GM21447 (cell line): ENCODE data around the gene ZSCAN26.
"Not testable (repeated sequence)": the region's sequence is repeated elsewhere in the genome, so short reads cannot be mapped to it uniquely, and the experiment has no call there.

Source experiments
- ATAC-seq: cut with Tn5 transposase; IDR thresholded peaks from one replicate; pipeline ENCODE4 v1.9.1; 2021; ENCODE audit not compliant: unreplicated experiment

The ZSCAN26 gene

DNA sequence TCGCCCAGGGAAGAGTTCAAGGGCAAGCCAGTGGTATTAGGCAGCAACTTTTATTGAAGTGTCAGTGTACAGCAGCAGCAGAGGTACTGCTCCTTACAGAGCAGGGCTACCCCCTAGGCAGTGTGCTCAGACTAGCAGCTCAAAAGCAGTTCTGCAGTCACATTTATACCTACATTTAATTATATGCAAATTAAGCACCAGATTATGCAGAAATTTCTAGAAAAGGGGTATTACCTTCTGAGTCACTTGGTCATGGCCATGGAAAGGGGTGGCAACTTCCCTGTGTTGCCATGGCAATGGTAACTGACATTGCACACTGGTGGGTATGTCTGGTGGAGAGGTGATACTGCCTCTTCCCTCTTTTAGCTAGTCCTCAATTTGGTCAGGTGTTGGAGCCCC lies 12.8 kb upstream of the ZSCAN26 start:
- no peak for ATAC-seq

DNA sequence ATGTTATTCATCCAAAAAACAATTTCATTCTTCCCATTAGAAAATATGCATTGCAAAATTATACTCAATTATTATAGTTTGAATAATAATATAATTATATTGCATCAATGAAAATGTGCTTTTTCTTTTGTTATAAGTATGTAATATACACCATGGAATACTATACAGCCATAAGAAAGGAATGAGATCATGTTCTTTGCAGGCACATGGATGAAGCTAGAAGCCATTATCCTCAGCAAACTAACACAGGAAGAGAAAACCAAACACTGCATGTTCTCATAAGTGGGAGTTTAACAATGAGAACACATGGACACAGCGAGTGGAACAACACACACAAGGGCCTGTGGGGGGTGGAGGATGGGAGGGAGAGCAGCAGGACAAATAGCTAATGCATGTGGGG lies 9.9 kb upstream of the ZSCAN26 start:
- no peak for ATAC-seq

DNA sequence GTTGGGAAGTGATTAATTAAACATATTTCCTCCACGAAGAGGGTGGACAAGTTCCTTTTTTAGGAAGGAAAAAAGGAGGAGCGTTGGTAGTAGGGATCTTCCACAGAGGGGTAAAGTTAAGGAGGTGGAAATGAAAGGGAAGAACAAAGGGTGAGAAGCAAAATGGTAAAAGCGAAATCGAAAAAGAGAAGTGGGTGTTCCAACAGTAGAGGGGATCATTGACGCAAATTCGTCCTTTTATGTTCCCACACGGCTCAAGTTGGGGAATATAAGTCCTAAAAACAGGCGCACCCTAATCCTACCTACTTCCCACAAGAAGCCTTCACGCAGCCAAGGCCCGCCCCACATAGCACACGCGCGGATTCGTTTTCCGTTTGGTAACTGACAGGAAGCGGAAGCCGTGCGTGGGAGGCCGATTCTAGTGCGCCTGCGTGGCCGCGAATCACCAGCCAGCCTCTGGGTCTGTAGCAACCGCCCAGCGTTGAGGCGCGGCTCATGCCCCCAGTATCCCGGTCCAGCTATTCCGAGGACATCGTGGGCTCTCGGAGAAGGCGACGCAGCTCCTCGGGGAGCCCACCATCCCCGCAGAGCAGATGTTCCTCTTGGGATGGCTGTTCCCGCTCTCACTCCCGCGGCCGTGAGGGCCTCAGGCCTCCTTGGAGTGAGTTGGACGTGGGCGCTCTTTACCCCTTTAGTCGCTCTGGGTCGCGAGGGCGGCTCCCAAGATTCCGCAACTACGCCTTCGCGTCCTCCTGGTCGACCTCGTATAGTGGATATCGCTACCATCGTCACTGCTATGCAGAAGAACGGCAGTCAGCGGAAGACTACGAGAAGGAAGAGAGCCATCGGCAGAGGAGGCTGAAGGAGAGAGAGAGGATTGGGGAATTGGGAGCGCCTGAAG lies 7.8 kb upstream of the ZSCAN26 start, which contains the start of gene NKAPL:
Gene NKAPL (plus strand): TSS at position 421 of the 901 bp plus-strand sequence. CDS start 75 bp downstream, at position 496.
- no peak for ATAC-seq

DNA sequence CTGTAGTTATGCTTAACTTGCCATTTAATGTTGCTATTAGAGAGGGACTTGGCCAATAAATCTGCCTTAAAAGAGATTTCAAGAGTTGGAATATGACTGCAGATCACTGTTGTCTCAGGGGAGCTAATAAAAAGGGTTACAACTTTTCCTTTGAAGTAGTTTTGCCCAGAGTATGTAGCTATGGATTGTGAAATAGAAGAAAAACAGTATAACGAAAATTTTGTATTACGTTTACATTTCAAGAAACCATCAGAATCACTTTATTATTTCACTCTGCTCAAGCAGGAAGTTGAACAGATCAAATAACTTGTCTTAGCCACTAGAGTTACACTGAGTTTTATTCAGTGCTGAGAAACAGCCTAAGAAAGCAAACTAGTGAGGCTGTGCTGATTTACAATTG lies 3.0 kb upstream of the ZSCAN26 start:
- no peak for ATAC-seq

- no peak for ATAC-seq
Observed at GRCh38 chr6:28264834-28265401, 2.0 kb upstream of the ZSCAN26 start.

GRCh38 chr6:28266563-28266961 lies 381 bp upstream of the ZSCAN26 start:
- ATAC-seq, result no peak

- ATAC-seq, result no peak
Observed at GRCh38 chr6:28267695-28268059, 734 bp downstream of the ZSCAN26 start.

DNA sequence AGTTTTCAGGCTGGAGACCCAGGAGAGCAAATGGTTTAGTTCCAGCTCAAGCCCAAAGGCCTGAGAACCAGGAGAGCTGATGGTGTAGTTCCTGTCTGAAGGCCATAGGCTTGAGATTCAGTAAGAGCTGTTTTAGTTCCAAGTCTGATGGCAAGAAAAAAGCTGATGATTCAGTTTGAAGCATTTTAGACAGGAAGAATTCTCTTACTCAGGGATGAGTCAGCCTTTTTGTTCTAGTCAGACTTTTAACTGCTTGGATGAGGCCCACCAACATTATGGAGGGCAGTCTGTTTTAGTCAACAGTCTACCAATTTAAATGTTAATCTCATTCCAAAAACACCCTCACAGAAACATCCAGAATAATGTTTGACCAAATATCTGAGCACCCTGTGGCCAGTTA lies 2.5 kb downstream of the ZSCAN26 start:
- no peak for ATAC-seq

GRCh38 chr6:28274888-28275287 lies 7.9 kb downstream of the ZSCAN26 start:
- no peak for ATAC-seq

DNA sequence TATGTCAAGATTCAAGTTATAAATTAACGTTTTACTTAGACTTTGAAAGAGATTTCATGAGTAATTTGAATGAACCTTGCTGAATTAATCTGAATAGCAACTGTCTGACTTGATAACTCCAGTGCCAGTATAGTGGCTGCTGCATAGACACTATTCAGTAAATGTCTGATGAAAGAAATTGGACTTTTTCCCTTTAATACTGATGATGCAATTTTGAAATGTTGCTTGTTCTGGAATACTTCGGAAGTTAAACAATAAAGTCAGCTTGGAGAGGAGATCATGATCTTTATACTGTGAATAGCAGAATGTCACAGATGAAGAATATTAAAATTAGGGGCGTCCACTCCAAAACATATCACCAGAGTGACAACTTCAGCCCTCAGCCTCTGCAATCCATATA lies 10.8 kb downstream of the ZSCAN26 start:
- no peak for ATAC-seq

- ATAC-seq, result no peak
Observed at GRCh38 chr6:28280595-28281287, 13.8 kb downstream of the ZSCAN26 start.

- peak; percentile 78 for ATAC-seq
Observed at GRCh38 chr6:28281288-28282064, 14.5 kb downstream of the ZSCAN26 start, which contains the start of gene PGBD1. PGBD1 (plus strand) TSS chr6:28281572; CDS start chr6:28283814, 2,242 bp downstream.

GRCh38 chr6:28282926-28283325 lies 16.0 kb downstream of the ZSCAN26 start:
- no peak for ATAC-seq

DNA sequence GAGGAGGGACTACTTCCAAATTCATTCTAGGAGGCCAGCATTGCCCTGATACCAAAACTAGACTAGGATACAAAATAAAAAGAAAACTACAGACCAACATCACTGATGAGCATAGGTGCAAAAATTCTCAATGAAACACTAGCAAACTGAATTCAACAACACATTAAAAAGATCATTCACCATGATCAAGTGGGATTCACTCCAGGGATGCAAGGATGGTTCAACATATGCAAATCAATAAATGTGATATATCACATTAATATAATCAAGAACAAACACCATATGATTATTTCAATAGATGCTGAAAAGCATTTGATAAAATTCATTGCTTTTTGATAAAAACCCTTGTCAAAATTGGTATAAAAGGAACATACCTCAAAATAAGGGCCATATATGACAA lies 24.6 kb downstream of the ZSCAN26 start:
- no peak for ATAC-seq

DNA sequence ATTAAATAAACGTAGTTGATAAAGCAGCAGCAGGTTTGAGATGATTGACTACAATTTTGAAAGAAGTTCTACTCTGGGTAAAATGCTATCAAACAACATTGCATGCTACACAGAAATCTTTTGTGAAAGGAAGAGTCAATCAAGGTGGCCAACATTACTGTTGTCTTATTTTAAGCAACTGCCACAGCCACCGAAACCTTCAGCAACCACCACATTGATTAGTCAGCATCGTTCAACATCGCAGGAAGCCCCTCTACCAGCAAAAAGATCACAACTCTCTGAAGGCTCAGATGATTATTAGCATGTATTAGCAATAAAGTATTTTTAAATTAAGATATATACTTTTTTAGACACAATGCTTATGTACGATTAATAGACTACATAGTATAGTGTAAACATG lies 28.4 kb downstream of the ZSCAN26 start:
- no peak for ATAC-seq

- ATAC-seq, result no peak
Observed at GRCh38 chr6:28296520-28297060, 29.6 kb downstream of the ZSCAN26 start.

- peak; percentile 90 for ATAC-seq
Observed at GRCh38 chr6:28303570-28303969, 36.6 kb downstream of the ZSCAN26 start.

DNA sequence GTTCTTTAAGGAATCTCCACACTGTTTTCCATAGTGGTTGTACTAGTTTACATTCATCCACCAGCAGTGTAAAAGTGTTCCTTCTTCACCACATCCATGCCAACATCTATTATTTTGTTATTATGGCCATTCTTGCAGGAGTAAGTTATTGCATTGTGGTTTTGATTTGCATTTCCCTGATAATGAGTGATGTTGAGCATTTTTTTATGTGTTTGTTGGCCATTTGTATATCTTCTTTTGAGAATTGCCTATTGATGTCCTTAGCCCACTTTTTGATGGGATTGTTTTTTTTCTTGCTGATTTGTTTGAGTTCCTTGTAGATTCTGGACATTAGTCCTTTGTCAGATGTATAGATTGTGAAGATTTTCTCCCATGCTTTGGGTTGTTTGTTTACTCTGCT lies 39.4 kb downstream of the ZSCAN26 start:
- ATAC-seq, result not testable (repeated sequence)

- ATAC-seq, result no peak
Observed at GRCh38 chr6:28311139-28311823, 44.3 kb downstream of the ZSCAN26 start.

GRCh38 chr6:28312939-28313338 lies 46.0 kb downstream of the ZSCAN26 start:
- no peak for ATAC-seq
